Measurements from ENCODE around the gene ENKD1. TPM values are rescaled to one million over a fixed set of nuclear protein-coding genes. Genes with fewer than 3 reads are reported as not detected.
A peak's percentile ranks its signal among the peaks of the same experiment; 100 is the strongest.

The ENKD1 gene
- total and polyA plus RNA-seq, 2 of the 13 experiments (the other 11 are each of a cell fraction or from before 2014, with no cell fraction given) = 10.8 to 20.8 TPM

- 0 out of 2 replicates have a peak, but pooled peaks have one; percentile 16 for TF ChIP-seq RELA (CRISPR knock-in tag; IDR thresholded peaks at IDR 0.05)
- TF ChIP-seq TARDBP (CRISPR knock-in tag; IDR thresholded peaks at IDR 0.05) = no peak
- peak; percentile 43; the same call in 1 of the 2 replicates for TF ChIP-seq IRF2 (CRISPR knock-in tag; IDR thresholded peaks at IDR 0.05)
- 0 out of 2 replicates have a peak, but pooled peaks have one; percentile 46 for TF ChIP-seq ZNF317 (CRISPR knock-in tag; IDR thresholded peaks at IDR 0.05)
- TF ChIP-seq ZNF232 (CRISPR knock-in tag; IDR thresholded peaks at IDR 0.05; ENCODE audit: borderline replicate concordance) = peak; percentile 20; the same call in 1 of the 2 replicates
- TF ChIP-seq NONO (IDR thresholded peaks at IDR 0.05) = no peak
- TF ChIP-seq NONO (CRISPR knock-in tag; conservative IDR thresholded peaks at IDR 0.05) = peak; percentile 27; the same call in 1 of the 2 replicates
- TF ChIP-seq THAP8 (CRISPR knock-in tag; IDR thresholded peaks at IDR 0.05; ENCODE audit: borderline replicate concordance) = peak; percentile 65; the same call in 1 of the 2 replicates
- peak; percentile 77 for TF ChIP-seq GFI1 (CRISPR knock-in tag; IDR thresholded peaks at IDR 0.05; ENCODE audit: borderline replicate concordance)
- TF ChIP-seq ZNF460 (CRISPR knock-in tag; IDR thresholded peaks at IDR 0.05; ENCODE audit: borderline replicate concordance) = peak; percentile 18; the same call in 1 of the 2 replicates
- no peak for TF ChIP-seq CENPX (CRISPR knock-in tag; IDR thresholded peaks at IDR 0.05)
- 0 out of 2 replicates have a peak, but pooled peaks have one; percentile 48 for TF ChIP-seq XBP1 (CRISPR knock-in tag; IDR thresholded peaks at IDR 0.05)
- no peak for TF ChIP-seq ATF7 (IDR thresholded peaks at IDR 0.05)
- TF ChIP-seq ATF7 (CRISPR knock-in tag; IDR thresholded peaks at IDR 0.05) = no peak
- 0 out of 2 replicates have a peak, but pooled peaks have one; percentile 58 for TF ChIP-seq ZFP82 (CRISPR knock-in tag; IDR thresholded peaks at IDR 0.05; ENCODE audit: borderline replicate concordance)
- TF ChIP-seq NCOA5 (CRISPR knock-in tag; IDR thresholded peaks at IDR 0.05) = no peak
- no peak; the same call in 1 of the 2 replicates for TF ChIP-seq ZMYM3 (CRISPR knock-in tag; IDR thresholded peaks at IDR 0.05)
- peak; percentile 59; the same call in 1 of the 2 replicates for TF ChIP-seq EEA1 (CRISPR knock-in tag; IDR thresholded peaks at IDR 0.05; ENCODE audit: borderline replicate concordance)
- peak; percentile 44; the same call in 1 of the 2 replicates for TF ChIP-seq HMGXB3 (CRISPR knock-in tag; IDR thresholded peaks at IDR 0.05; ENCODE audit: borderline replicate concordance)
- no peak for TF ChIP-seq NFIC (IDR thresholded peaks at IDR 0.05; ENCODE audit: low read length)
- TF ChIP-seq ZNF605 (CRISPR knock-in tag; IDR thresholded peaks at IDR 0.05) = peak; percentile 92
- peak; percentile 4; the same call in 1 of the 2 replicates for TF ChIP-seq ZNF724P (CRISPR knock-in tag; IDR thresholded peaks at IDR 0.05; ENCODE audit: borderline replicate concordance)
- no peak for TF ChIP-seq ZMYM4 (CRISPR knock-in tag; IDR thresholded peaks at IDR 0.05)
Measured at GRCh38 chr16:67666559-67667452, at the start of gene ENKD1, which contains the start of gene C16orf86 (continued).

Measured in HepG2 (cell line).